ENCODE data around the gene IGSF10.
"Not testable (repeated sequence)": the region's sequence is repeated elsewhere in the genome, so short reads cannot be mapped to it uniquely, and the experiment has no call there.

DNA sequence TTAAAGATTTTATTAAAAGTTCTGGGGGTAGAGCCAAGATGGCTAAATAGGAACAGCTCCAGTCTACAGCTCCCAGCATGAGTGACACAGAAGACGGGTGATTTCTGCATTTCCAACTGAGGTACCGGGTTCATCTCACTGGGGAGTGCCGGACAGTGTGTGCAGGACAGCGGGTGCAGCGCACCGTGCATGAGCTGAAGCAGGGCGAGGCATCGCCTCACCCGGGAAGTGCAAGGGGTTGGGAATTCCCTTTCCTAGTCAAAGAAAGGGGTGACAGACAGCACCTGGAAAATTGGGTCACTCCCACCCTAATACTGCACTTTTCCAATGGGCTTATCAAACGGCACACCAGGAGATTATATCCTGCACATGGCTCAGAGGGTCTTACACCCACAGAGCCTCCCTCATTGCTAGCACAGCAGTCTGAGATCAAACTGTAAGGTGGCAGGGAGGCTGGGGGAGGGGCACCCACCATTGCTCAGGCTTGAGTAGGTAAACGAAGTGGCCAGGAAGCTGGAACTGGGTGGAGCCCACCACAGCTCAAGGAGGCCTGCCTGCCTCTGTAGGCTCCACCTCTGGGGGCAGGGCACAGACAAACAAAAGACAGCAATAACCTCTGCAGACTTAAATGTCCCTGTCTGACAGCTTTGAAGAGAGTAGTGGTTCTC, 48.7 kb upstream of the IGSF10 start:
- TF ChIP-seq, protein P1, sequence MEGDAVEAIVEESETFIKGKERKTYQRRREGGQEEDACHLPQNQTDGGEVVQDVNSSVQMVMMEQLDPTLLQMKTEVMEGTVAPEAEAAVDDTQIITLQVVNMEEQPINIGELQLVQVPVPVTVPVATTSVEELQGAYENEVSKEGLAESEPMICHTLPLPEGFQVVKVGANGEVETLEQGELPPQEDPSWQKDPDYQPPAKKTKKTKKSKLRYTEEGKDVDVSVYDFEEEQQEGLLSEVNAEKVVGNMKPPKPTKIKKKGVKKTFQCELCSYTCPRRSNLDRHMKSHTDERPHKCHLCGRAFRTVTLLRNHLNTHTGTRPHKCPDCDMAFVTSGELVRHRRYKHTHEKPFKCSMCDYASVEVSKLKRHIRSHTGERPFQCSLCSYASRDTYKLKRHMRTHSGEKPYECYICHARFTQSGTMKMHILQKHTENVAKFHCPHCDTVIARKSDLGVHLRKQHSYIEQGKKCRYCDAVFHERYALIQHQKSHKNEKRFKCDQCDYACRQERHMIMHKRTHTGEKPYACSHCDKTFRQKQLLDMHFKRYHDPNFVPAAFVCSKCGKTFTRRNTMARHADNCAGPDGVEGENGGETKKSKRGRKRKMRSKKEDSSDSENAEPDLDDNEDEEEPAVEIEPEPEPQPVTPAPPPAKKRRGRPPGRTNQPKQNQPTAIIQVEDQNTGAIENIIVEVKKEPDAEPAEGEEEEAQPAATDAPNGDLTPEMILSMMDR (IDR thresholded peaks at IDR 0.05 in 4 of 5, conservative IDR thresholded peaks at IDR 0.05 in 1 of 5): not testable (repeated sequence)
- TF ChIP-seq POLR2A (IDR thresholded peaks at IDR 0.05): not testable (repeated sequence)
